HG02970 (cell line): ENCODE data around the gene FZR1.
A peak's percentile ranks its signal among the peaks of the same experiment; 100 is the strongest.
"Not testable (repeated sequence)": the region's sequence is repeated elsewhere in the genome, so short reads cannot be mapped to it uniquely, and the experiment has no call there.

Experiments used
- ATAC-seq: cut with Tn5 transposase; IDR thresholded peaks from one replicate; pipeline ENCODE4 v1.9.1; 2021; ENCODE audit warnings: mild to moderate bottlenecking, moderate library complexity, moderate number of reproducible peaks; ENCODE audit not compliant: unreplicated experiment, low FRiP score

The FZR1 gene

DNA sequence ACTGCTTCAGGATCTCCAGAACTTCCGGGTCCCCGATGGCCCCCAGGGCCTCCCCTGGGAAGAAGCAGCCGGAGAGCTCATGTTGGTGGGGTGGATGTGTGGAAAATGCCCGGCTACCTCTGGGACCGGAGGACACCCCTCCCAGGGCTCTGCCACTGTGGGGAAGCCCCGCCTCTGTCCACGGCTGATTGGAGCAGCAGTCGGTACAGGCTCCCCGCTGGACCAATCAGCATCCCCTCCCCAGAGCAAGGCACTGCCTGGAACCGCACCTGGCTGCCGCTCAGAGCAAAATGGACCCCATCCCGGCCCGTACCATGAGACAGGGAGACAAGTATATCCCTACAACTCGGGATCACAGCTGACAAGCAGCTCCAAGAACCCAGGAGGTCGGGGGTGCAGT, 12.1 kb upstream of the FZR1 start:
- no peak for ATAC-seq

DNA sequence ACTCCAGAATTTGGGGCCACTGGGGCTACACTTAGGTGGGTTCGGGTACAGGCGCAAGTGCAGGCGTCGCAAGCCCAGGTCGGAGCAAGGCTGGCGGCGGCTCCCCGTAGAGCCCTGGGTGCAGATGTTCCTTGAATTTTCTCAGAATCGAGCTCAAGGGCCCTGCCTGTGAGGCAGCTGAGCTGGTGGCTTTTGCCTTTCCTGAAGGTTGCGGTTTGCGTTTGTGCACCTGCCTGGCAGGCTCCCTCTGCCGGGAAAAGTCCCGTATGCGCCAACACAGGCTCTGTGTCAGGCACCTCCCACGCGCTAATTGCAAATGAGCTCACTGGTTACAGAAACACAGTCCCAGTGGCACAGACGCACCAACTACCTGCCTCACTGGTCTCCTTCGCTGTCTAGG, 11.6 kb upstream of the FZR1 start:
- no peak for ATAC-seq

DNA sequence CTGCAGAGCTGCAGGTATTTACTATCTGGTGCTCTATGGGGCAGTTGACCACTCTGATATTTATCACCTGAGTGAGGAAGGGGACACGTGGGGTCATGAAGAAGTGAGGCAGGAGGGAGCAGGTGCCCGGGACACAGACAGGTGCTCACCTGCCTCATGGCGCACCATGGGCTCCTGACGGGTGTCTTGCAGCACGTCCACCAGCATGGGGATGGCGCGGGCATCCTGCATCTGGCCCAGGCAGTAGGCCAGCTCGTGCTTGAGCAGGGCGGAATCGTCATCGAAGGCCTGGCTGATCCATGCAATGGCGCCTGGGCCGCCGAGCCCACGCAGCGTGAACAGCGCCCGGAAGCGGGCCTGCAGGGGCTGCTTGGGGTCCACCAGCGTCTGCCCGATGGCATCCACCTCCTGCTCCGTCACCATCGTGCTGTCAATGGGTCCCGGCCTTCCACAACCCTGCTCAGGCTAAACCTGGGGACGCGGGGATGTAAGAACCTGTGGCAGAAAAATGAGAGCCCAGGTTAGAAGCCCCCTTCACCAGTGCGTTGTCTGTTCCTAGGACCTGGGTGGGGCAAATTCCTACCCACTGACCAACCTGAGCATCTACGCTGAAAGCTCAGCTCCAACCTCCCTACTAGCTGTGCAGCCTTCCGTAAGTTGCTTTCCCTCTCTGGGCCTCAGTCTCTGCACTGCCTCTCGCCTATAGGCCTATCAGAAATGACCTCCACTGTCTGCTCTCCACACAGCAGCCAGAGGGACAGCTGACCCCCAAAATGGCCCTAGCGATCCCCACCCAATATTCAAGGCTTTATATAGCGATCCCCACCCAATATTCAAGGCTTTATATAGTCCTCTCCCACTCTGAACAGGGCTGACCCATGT, 9.5 kb upstream of the FZR1 start:
- no peak for ATAC-seq

DNA sequence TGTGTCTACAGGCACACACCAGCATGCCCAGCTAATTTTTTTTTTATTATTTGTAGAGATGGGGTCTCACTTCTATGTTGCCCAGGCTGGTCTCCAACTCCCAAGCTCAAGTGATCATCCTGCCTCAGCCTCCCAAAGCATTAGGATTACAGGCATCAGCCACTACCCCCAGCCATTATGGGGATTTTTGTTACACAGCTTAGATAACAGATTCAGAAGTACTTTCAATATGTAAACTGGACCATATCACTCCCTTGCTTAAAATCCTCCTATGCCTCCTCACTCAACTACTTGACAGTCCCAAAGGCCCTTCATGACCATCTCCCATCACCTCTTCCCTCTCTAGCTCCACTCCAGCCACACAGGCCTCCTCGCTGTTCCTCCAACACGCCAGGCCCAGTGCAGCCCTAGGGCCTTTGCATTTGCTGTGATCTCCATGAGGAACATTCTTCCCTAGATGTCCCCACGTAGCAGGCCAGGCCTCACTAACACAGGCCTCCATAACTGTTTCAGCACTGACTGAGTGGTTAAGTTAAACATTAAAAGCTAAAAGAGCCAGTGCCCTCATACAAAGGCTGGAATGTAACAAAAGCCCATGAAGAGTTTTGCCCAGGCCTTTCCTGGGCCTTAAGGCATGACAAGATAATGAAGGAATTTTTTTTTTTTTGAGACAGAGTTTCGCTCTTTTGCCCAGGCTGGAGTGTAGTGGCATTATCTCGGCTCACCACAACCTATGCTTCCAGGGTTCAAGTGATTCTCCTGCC, 8.2 kb upstream of the FZR1 start:
- ATAC-seq, result no peak

DNA sequence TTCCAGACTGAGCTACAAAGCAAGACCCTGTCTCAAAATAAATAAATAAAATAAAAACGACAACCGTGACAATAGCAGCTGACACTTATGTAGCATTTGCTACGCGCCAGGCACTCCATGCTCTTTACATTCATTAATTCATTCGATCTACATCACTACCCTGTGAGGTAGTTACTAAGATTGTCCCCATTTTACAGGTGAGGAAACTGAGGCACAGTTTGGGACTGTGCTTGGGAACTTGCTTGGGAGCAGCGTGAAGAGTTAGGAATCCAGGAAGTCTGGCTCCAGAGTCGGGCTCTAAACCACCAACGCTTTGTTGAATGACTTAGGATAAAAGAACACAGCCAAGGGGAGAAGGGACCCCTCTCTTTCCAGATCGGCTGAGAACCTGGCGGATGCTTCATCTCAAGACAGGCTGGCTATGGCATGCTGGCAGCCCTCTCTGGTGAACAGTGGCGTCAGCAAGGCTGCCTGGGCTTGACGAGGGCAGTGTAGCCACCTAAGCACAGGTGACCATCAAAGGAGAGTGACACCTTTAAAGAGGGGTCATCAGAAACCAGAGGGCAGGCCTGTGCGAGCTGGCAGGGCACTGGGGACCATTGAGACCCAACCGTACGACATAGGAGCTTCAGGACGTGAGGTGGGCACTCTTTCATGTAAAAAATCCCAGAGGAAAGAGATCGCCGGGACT, 6.2 kb upstream of the FZR1 start:
- no peak for ATAC-seq

DNA sequence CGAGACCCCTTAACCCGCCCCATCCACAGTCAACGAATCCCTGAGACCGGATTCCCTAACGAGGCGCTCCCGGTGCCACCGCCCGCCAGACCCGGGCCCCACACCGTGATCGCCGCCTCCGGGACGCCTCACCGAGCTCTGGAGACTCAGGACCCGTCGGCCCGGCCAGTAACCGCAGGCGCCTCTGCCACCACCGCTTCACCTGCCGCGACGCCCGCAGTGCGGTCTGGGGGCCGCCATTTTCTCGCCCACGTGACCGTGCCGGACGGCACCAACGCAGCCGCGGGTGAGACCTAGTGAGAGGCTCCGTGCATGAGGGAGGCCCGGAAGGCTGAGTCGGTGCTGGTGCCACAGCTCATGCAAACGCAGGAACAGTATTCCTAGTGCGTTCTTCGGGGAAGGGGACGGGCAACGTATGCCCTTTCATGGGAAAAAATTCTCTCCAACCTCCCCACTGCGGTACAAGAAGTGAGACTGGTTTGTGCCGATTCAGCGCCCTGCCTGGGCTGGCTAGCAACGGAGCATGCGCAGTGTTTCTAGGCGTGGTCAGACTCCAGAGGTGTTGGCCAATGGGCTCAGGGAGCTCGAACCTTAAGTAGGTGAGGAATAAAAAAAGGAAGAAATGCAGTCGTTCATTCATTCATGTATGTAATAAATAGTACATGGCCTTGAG, 5.5 kb upstream of the FZR1 start, which contains the start of gene DOHH:
Gene DOHH, minus strand, starts transcription at position 246 of the 673 bp plus-strand sequence. CDS start 3,860 bp downstream, outside the sequence.
- ATAC-seq, result peak; percentile 81

DNA sequence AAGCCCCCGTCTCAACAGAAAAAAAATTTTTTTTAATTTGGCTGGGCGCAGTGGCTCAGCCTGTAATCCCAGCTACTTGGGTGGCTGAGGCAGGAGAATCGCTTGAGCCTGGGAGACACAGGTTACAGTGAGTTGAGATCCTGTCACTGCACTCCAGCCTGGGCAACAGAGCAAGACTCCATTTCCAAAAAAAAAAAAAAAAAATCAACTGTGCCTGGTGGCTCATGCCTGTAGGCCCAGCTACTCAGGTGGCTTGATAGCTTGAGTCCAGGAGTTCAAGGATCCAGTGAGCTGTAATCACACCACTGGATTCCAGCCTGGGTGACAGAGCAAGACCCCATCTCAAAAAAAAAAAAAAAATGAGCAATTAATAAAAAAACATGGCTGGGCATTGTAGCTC, 4.3 kb upstream of the FZR1 start:
- ATAC-seq, result no peak

DNA sequence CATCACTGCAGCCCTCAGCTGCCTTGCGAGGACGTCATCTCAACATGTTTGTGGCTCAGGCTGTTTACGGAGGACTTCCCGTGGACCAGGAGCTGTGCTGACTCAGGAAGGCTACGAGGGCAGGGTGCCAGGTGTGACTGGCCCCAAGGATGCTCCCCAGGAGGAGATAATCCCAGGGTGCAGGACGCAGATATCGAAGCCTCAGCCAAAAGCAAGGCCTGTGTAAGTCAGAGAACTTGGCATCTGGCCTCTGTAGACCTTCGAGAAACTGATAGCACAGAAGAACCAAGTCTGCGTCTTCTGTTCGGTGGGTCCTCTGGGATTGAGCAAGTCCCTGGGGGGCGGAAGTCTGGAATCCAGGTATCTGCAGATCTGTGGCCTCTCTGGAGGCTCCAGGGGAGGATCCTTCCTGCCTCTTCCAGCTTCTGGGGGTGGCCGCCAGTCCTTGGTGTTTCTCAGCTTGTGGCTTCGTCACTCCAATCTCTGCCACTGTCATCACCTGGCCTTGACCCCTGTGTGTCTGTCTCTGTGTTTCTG, 3.0 kb upstream of the FZR1 start:
- no peak for ATAC-seq

DNA sequence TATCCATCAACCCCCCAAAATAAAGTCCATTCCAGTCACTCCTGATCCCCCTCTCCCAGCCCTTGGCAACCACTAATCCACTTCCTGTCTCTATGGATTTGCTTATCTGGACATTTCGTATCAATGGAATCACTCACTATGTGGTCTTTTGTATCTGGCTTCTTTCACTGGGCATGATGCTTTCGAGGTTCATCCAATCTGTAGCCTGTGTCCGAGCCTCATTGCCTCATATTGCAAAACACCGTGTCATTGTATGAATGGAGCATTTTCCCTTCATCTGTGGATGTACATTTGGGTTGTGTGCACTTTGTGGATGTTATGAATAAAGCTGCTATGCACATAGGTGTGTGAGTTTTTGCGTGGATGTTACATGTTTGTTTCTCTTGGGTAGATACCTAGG, 1.4 kb upstream of the FZR1 start:
- ATAC-seq, result no peak

DNA sequence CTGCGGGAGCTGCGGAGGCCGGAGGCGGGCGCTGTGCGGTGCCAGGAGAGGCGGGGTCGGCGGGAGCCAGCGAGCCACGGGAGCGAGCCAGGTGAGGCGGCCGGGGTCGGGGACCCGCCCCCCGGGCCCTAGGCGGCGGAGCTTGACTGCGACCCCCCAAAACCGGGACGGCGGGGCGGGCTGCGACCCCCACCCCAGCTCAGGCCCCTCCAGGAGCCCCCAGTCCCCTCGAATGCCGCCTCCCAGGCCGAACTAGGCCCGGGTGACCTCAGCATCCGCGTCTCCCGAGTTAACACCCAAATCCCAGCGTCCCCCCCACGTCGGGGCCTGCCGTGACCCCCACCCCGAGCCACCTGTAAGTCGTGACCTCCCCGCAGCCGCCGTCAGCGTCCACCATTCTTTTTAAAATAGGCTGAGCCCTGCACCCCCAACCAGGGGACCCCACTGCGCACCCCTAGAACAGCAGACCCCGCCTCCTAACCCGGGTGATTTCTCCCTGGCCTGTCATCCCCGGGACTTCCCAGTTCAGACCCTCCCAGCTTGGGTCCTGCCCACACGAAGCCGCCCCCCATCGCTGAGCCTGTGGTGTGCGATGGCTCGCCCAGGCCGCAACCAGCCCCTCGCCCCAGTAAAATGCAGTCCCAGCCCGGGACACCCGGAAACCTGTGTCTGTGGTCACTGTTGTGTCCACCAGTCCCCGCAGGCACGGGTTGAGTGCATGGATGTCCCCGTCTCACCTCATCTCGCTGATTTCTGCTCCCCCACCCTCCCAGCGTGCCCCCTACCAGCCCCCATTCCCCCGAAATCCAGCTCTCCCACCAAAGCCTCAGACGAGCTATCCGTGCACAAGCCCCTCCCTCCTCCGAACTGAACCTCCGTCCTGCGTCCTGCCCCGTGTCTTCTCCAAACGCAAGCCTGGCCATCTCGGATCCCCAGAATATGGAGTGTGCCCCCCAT, 551 bp downstream of the FZR1 start:
- ATAC-seq, result peak; percentile 40

DNA sequence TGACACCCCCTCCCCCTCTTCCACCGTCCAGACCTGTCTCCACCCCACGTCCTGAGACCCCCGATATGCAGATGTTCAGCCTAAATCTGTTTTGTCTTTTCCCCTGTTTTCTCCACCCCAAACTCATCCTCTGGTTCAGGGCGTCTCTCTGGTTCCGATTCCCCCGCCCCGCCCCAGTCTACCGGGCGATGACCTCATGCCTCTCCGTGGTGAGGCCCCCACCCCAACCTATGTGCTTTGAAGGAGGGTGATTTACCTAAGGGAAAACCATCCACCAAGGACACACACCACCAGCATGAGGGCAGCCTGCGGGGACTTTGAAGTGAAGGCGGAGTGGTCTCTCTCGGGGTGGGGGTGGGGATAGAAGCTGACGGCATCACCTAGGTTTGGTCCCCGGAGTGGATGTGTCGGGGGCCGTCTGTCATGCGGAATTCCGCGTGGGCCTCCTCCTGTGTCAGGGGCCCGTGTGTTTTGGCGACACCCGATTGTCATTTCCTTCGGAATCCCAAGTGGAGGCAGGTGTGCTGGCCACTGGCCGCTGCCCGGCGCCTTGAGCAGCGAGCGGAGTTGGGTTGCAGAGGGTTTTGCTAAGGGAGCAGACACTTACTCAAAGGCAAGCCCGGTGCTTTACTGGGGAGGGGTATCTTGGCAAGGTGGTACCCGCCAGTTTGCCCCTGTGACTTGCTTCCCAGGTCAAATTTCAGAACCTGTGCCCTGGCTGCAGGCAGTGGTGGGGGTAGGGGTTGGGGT, 1.4 kb downstream of the FZR1 start:
- no peak for ATAC-seq

DNA sequence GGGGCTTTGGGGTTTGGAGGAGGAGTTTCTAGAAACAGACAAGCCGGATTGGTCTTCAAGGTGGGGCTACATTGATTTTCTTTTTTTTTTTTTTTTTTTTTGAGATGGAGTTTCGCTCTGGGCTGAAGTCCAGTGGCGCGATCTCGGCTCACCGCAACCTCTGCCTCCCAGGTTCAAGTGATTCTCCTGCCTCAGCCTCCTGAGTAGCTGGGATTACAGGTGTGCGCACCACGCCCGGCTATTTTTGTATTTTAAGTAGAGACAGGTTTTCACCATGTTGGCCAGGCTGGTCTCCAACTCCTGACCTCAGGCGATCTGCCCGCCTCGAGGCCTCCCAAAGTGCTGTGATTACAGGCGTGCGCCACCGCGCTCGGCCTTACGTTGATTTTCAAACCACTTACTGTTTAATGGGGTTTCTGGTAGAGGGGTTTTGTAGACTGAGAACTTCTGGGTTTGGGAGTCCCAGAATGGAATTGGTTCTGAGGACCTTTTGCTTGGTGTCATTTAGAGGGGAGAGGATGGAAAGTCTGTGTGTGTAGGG, 2.1 kb downstream of the FZR1 start:
- ATAC-seq, result not testable (repeated sequence)

DNA sequence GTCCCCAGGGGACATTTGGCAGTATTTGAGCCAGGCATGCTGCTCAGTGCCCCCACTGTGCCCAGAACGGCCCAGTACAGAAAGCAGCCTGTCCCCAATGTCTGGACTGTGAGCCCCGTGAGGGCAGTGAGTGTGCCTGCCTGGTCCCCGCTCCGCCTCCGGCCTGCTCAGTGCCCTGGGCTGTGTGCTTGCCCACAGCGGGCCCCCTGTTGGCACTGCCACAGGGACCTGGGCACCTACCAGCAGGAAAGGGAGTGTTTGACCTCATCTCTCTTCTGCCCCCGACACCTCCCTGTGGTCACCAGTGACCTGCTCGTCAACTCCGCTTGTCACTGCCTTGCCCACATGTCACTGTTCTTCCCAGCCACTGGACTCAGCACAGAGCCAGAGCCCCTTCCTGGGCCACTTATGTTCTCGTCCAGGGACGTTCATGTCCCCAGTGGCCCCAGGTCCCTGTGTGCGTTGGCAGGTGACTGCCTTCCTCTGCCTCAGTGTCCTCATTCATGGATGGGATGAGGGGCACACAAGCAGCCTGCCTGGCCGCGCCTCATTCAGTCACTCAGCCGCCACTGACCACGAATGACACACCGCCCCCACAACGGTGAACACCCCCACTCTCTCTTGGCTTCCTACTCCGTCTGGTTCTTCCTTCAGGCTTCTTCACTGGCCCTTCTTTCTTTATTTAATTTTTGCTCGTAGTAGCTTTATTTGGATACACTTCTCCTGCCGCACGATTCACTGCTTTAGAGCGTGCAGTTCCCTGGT, 2.8 kb downstream of the FZR1 start:
- no peak for ATAC-seq

DNA sequence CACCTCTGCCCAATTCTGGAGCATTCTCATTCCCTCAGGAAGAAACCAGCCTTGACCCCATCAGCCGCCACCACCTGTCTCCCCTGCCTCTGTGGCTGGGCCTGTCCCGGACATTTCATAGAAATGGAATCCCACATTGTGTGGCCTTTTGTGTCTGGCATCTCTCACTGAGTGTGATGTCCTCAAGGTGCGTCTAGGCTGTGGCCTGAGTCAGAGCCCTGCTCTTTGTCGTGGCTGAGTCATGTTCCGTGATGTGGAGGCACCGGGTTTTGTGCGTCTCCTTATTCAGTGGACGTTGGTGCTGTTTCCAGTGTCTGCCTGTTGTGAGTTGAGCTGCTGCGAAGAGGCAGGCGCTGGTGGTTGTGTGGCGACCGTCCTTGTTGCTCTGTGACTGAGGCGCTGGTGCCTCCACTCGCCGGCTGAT, 3.5 kb downstream of the FZR1 start:
- no peak for ATAC-seq

DNA sequence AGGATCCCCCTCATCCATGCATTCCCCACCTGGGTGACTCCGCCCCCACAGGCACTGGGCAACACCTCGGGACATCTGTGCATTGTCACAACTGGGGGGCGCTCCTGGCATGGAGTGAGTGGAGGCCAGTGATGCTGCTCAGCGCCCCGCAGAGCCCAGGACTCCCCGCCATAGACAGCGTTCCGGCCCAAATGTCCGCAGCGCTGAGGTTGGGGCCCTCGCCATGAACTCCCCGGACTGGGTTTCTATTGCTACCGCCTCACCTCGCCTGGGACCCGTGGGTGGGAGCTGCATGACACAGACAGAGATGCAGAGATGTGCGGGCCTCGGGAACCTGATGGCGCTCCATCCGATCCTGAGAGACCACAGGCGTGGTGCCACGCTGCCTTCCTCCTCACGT, 4.6 kb downstream of the FZR1 start:
- no peak for ATAC-seq

DNA sequence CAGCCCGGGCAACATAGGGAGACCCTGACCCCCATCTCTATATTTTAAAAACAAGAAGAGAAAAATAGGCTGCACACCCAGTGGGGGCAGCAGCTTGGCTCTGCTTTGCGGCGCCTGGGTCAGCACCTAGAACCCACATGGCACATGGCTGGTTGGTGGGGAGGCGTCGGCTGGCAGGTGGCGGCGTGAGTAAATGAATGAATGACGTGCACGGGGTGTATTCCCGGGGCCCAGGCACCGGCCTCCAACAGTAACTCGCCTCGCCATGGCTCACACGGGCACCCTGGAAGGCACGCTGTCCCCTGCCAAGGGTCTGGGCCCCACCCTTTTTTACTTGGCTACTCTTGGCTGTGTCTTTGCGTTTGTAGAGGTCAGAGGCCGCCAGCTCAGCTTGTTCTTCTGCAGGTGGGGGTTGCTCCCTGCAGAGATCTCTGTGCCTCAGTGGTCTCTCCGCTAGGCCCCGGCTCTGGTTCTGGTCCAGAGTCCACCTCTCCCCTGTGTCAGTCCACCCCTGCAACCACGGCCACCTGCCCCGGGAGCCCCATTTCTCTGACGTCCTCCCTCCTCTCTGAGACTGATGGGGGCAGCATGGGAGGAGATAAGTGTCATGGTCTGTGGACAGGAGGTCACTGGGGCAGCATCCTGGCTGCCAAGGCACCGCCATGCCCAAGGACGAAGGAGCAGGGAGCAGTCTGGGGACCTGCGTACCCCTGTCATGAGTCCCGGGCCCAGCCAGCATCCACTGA, 5.6 kb downstream of the FZR1 start:
- no peak for ATAC-seq
